A673 (cell line): ENCODE data around the gene MAT2A.

Experiments
- EZH2 ChIP-seq: fragments of 200-600 bp; sonication (generic); IDR thresholded peaks from 2 replicates; pipeline ENCODE4 v1.6.1; 2017; ENCODE audit warnings: borderline replicate concordance, low read depth, mild to moderate bottlenecking, mixed read lengths, antibody characterized with exemption, low read length; ENCODE audit not compliant: poor library complexity, severe bottlenecking
- TF ChIP-seq, protein P1 (sequence below): fragments of 300-800, 200-600 bp; sonication (generic); conservative IDR thresholded peaks from 2 replicates; pipeline ENCODE4 v1.5.1; 2017; ENCODE audit warnings: low read depth, mild to moderate bottlenecking, antibody characterized with exemption, low read length, moderate library complexity, mixed read lengths

DNA sequence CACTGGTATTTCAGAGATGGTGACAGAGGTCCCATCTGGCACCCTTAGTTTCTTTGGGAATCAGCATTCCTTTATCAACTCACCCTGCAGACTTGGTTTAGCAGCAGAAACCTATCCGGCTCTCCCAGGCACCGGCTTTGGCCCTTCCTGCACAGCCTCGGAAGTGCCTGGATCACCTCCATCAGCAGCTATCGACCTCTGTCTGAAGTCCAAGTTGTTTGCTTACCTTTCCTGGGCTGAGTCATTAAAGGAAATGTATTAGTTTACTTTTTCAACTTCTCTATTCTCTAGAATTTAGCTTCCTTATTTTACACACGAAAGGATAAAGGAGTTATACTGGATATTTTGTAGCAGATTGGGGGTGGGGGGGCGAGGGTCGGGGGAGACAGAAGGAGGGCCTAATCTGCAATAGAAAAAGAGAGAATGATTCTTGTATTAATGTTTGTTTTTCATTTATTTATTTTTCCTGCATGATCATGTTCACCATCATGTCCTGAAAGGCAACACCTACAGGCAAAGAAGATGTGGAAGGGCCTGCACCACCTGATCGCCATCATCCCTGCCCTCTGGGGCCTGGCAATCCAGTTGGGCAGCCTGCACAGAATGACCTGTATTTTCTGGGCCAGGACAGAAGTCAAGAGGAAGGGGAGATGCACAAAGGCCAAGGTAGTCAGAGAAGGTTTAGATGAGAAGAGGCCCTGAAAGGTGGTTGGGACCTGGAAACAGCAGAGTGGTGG, 22.1 kb upstream of the MAT2A start:
- TF ChIP-seq EZH2, result no peak
- TF ChIP-seq, protein P1, sequence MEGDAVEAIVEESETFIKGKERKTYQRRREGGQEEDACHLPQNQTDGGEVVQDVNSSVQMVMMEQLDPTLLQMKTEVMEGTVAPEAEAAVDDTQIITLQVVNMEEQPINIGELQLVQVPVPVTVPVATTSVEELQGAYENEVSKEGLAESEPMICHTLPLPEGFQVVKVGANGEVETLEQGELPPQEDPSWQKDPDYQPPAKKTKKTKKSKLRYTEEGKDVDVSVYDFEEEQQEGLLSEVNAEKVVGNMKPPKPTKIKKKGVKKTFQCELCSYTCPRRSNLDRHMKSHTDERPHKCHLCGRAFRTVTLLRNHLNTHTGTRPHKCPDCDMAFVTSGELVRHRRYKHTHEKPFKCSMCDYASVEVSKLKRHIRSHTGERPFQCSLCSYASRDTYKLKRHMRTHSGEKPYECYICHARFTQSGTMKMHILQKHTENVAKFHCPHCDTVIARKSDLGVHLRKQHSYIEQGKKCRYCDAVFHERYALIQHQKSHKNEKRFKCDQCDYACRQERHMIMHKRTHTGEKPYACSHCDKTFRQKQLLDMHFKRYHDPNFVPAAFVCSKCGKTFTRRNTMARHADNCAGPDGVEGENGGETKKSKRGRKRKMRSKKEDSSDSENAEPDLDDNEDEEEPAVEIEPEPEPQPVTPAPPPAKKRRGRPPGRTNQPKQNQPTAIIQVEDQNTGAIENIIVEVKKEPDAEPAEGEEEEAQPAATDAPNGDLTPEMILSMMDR, result no peak
